Amygdala (tissue), 56 donors: ENCODE results near the gene ZNF836.
"Not testable (repeated sequence)": the region's sequence is repeated elsewhere in the genome, so short reads cannot be mapped to it uniquely, and the experiment has no call there.

Experiments used
- DNase-seq, 56 donors: peaks; one replicate each; lab custom pipeline; 2025; lab: John Stamatoyannopoulos, UW

The ZNF836 gene

GRCh38 chr19:52171321-52172169 is at the start of gene ZNF836:
Gene ZNF836 (minus strand): TSS chr19:52171621. CDS start chr19:52168072, 3,549 bp downstream.
- peak in 55 of 56 donors; percentile 1 to 90 (median 58) for DNase-seq

GRCh38 chr19:52221031-52221430 is 49.6 kb upstream of the ZNF836 start:
- DNase-seq, result no peak

GRCh38 chr19:52219611-52220010 is 48.2 kb upstream of the ZNF836 start:
- no peak for DNase-seq

GRCh38 chr19:52217576-52217975 is 46.2 kb upstream of the ZNF836 start:
- DNase-seq, result peak in 1 of 56 donors; percentile 15

GRCh38 chr19:52216401-52216800 is 45.0 kb upstream of the ZNF836 start:
- DNase-seq, result no peak

- DNase-seq, result no peak
These were observed 42.8 kb upstream of the ZNF836 start for GRCh38 chr19:52214241-52214640.

- DNase-seq, result no peak
These were observed 41.3 kb upstream of the ZNF836 start for GRCh38 chr19:52212572-52213255.

GRCh38 chr19:52211926-52212571 is 40.6 kb upstream of the ZNF836 start:
- no peak for DNase-seq

GRCh38 chr19:52211203-52211602 is 39.8 kb upstream of the ZNF836 start:
- DNase-seq, result no peak

- DNase-seq, result no peak
These were observed 35.1 kb upstream of the ZNF836 start for GRCh38 chr19:52206481-52206880.

- DNase-seq, result not testable (repeated sequence)
These were observed 29.5 kb upstream of the ZNF836 start for GRCh38 chr19:52200755-52201391.

GRCh38 chr19:52200044-52200443 is 28.6 kb upstream of the ZNF836 start:
- DNase-seq, result peak in 6 of 56 donors; percentile 1 to 18 (median 16)

- peak in 1 of 56 donors; percentile 19 for DNase-seq
These were observed 27.3 kb upstream of the ZNF836 start for GRCh38 chr19:52198678-52199077.

GRCh38 chr19:52197964-52198363 is 26.5 kb upstream of the ZNF836 start:
- DNase-seq, result no peak

- DNase-seq, result no peak
These were observed 25.0 kb upstream of the ZNF836 start for GRCh38 chr19:52196256-52196967.

GRCh38 chr19:52191951-52192350 is 20.5 kb upstream of the ZNF836 start:
- DNase-seq, result no peak

- DNase-seq, result no peak
These were observed 20.0 kb upstream of the ZNF836 start for GRCh38 chr19:52191389-52191788.

GRCh38 chr19:52190487-52191293 is 19.3 kb upstream of the ZNF836 start:
- DNase-seq, result peak in 15 of 56 donors; percentile 16 to 71 (median 43)
